AG10803 (cell line): ENCODE data around the gene RYR2.

Source experiments
- DNase-seq: peaks from one replicate; pipeline ENCODE4 v3.0.0; 2010; ENCODE audit warnings: low read depth
- H3K4me3 ChIP-seq: 2 replicates; pipeline ENCODE4 v1.5.1; 2011; ENCODE audit warnings: mild to moderate bottlenecking, low read length, control low read depth
- TF ChIP-seq, protein P1 (sequence below): conservative IDR thresholded peaks from 2 replicates; pipeline ENCODE4 v1.5.1; 2011; ENCODE audit warnings: mild to moderate bottlenecking, low read length, control low read depth, inconsistent platforms

The RYR2 gene

GRCh38 chr1:237756304-237756967 lies 714.5 kb downstream of the RYR2 start:
- no peak for DNase-seq
- TF ChIP-seq, protein P1, sequence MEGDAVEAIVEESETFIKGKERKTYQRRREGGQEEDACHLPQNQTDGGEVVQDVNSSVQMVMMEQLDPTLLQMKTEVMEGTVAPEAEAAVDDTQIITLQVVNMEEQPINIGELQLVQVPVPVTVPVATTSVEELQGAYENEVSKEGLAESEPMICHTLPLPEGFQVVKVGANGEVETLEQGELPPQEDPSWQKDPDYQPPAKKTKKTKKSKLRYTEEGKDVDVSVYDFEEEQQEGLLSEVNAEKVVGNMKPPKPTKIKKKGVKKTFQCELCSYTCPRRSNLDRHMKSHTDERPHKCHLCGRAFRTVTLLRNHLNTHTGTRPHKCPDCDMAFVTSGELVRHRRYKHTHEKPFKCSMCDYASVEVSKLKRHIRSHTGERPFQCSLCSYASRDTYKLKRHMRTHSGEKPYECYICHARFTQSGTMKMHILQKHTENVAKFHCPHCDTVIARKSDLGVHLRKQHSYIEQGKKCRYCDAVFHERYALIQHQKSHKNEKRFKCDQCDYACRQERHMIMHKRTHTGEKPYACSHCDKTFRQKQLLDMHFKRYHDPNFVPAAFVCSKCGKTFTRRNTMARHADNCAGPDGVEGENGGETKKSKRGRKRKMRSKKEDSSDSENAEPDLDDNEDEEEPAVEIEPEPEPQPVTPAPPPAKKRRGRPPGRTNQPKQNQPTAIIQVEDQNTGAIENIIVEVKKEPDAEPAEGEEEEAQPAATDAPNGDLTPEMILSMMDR: no peak
- no peak overlapping the region for H3K4me3 ChIP-seq

DNA sequence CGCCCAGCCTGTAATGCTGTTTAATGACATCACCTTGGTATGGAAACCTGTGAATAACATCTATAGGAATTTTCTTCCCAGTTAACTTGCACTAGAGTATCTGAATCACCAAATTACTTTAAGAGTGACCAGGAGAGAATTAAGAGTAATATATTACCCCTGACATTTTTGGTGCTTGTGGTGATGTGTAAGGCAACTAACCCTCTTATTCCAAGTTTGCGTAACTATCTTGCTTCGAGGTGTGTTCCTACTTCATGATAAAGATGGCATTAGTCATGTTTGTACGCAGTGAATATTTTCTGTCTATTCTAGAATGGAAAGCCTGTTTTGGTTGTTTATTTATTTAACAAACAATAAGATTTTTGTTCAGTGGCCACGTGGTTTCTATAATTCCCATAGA lies 717.4 kb downstream of the RYR2 start:
- TF ChIP-seq, protein P1: no peak
- H3K4me3 ChIP-seq: no peak overlapping the region
- no peak for DNase-seq

DNA sequence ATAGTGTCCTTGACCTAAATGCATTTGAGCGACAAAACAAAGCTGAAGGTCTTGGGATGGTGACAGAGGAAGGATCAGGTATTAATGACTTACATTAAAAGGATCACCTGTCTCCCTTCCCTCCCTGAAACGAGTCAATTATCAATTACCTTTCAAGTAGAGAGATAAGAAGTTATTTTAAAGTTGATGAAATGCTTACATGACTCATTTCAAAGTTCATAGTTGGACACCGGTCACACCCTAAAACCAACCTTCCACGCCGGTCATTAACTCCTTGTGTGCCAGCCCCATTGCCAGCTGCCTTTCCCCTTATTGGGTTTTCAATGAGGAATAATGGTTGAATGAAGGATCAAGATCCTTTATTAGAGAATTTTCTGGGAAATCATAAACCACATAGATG lies 719.0 kb downstream of the RYR2 start:
- TF ChIP-seq, protein P1: no peak
- no peak for DNase-seq
- no peak overlapping the region for H3K4me3 ChIP-seq

DNA sequence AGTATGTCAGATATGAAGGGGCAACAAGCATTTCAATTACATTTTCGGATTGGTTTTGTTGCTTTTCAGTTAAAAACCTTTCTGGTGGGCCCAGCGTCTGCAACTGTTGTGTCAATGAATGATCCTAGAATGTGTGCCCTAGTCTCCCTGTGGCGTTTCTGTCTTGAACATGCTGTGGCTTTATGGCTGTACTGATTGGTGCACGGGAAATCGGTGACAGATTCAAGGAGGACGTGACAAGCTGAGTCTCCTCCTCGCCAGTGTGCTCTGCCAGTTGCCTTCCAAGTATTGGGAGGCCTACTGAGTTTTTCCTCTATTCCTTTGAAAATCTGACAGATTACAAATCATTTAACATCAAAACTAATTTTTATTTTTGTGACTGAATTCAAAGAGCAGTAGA lies 721.2 kb downstream of the RYR2 start:
- TF ChIP-seq, protein P1: no peak
- DNase-seq: no peak
- H3K4me3 ChIP-seq: no peak overlapping the region

DNA sequence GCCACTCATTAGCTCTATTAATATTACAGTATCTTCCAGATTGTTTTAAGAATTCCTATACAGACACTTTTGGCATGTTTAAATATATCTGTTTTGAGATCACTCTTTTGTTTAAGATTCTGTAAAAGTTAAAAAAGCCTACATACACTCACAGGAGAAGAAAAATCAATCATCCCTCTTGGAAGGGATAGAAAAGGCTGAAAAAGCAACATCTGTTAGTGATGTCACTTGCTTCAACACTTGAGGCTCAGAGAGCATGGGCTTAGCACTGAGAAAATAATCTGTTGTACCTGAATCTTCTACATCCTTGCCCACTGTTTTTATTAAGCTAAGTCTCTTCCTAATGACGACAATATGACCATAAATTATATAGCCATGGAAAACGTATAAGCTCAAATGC lies 721.8 kb downstream of the RYR2 start:
- no peak for DNase-seq
- TF ChIP-seq, protein P1: no peak
- H3K4me3 ChIP-seq: no peak overlapping the region

GRCh38 chr1:237769916-237770315 lies 727.9 kb downstream of the RYR2 start:
- no peak overlapping the region for H3K4me3 ChIP-seq
- DNase-seq: no peak
- TF ChIP-seq, protein P1: no peak

DNA sequence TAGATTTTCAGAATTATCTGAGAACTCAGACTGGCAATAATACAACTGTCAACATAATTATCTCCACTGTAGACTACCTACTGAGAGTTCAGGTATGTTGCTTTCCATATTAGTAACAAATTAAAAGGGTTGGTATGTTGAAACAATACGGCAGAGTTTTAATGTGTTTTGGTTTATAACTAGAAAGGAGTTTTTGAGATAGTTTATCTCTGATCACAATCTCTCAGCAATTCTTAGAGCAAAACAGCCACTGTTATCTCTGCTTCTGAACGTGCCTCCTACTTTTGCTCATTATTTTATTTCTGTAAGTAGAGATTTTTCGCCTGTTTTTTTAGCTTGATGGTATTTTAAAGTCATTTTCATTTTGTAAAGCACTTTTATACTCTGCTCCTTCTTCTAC lies 730.0 kb downstream of the RYR2 start:
- no peak overlapping the region for H3K4me3 ChIP-seq
- TF ChIP-seq, protein P1: no peak
- DNase-seq: no peak
